GM20000 (cell line): ENCODE results near the gene SPATA46.

Experiments used
- DNase-seq: peaks from one replicate; pipeline ENCODE4 v3.0.0; 2012; ENCODE audit warnings: low spot score
- TF ChIP-seq, protein P1 (sequence below): IDR thresholded peaks from 2 replicates; pipeline ENCODE4 v1.5.1; 2012; ENCODE audit warnings: mild to moderate bottlenecking, control low read depth; ENCODE audit errors: extremely low read depth, missing control alignments

Gene SPATA46

DNA sequence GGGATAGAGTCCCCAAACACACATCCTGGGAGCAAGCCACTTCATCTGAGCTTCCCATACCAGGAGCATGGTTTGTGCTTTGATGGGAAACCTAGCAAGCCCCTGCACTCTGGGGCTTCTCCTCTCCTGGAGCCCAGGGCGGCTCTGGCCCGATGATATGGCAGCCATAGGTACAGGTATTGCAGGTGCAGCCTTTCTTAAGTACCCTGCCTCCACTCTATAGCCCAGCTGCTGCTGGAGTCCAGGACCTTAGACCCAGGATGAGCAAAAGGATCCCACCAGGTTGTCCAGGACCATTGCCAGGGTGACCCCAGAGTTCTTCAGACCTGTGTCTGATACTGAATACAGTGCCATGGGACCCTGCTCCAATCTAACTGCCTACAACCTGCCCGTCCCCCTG, 9.0 kb upstream of the SPATA46 start:
- no peak for DNase-seq
- TF ChIP-seq, protein P1, sequence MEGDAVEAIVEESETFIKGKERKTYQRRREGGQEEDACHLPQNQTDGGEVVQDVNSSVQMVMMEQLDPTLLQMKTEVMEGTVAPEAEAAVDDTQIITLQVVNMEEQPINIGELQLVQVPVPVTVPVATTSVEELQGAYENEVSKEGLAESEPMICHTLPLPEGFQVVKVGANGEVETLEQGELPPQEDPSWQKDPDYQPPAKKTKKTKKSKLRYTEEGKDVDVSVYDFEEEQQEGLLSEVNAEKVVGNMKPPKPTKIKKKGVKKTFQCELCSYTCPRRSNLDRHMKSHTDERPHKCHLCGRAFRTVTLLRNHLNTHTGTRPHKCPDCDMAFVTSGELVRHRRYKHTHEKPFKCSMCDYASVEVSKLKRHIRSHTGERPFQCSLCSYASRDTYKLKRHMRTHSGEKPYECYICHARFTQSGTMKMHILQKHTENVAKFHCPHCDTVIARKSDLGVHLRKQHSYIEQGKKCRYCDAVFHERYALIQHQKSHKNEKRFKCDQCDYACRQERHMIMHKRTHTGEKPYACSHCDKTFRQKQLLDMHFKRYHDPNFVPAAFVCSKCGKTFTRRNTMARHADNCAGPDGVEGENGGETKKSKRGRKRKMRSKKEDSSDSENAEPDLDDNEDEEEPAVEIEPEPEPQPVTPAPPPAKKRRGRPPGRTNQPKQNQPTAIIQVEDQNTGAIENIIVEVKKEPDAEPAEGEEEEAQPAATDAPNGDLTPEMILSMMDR: no peak

DNA sequence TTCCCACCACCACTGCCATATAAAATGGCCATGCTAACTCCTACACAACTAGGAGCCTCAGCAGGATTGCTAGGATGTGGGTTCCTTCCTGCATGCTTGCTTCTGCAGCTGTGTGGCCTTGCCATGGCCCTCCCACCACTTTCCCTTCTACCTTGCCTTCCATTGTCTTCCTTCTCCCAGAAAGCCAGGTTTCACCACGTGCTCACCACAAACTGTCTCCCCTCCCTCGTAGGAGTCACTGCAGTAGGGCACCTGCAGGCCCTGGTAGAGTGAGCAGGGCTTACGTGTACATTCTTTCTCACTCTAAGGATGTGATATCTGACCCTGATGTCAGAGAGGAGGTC, 8.6 kb upstream of the SPATA46 start:
- DNase-seq: no peak
- TF ChIP-seq, protein P1: no peak

DNA sequence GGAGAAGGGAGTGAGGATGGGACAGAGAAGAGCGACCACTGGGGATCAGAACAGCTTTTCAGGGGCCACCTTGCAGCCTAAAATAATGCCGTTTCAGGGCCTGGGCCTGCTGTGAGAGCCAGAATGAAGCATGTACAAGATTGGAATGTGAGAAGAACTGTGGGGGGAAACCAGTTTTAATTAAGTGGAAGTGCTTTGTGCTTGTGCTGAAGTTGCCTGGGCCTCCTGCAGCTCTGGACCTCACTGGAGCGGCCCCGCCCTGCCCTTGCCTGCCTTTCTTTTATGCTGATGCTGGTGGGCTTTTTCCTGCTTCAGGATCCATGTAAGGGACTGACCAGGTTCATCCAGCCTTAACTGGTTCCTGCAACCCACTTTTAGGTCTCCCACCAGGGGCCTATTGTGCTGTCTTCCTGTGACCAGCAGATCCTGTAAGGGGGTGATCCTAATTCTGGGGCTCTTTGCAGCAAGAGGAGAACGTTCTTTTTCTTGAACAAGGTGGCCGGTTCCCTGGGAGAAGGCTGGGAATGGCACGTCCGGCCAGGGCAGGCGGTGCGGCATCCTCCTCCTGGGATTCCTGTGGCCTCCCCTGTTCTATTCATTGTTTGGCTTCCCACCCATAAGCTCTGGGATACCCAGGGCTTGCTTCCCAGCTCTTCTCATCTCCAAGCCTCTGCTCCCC, 8.1 kb upstream of the SPATA46 start:
- TF ChIP-seq, protein P1: no peak
- DNase-seq: no peak

DNA sequence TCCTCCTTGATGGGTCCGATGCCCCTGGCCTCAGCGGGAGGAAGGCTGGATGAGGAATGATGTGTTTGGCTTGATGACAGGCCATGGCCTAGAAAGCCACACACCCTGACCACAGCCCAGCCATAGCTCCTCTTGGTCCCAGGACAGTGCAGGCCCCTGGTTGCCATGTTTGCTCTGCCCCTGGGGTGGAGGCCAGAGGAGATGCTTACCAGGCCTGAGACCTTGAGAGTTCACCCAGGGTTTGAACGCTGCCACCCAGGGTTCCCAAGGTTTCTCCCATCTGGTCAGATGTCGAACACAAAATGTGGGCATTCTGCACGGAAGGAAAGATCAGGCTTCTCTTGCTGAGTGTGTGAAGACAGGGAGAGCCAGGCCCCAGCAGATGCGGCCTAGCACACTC, 7.5 kb upstream of the SPATA46 start:
- TF ChIP-seq, protein P1: no peak
- no peak for DNase-seq

DNA sequence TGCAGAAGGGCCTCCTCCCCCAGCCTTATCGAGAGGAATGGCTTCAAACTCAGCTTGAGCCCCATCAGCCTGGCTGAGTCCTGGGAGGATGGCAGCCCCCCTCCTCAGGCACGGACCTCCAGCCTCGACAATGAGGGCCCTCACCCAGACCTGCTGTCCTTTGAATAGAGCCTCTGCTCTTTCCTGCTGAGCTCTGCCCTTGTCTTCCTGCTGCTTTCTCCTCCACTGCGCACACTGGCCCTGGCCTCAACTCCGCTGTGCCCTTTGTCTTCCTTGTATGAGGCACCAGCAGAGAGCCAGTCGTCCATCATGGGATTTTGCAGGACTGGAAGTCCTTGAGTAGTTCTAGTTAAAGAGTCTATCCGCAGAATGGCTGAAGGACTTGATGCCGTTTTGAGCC, 6.9 kb upstream of the SPATA46 start:
- TF ChIP-seq, protein P1: no peak
- DNase-seq: no peak

DNA sequence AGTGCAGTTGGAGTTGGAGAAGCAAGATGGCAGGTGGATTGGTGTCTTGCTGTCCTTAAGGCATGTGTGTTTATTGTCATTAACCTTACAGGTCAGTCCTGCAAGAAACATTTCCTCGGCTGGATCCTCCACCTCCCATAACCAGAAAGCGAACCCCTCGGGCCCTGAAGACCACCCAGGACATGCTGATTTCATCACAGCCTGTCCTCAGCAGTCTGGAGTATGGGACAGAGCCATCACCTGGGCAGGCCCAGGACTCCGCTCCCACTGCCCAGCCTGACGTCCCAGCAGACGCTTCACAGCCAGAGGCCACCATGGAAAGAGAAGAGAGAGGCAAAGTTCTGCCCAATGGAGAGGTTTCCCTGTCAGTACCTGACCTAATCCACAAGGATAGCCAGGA, 6.4 kb upstream of the SPATA46 start:
- DNase-seq: no peak
- TF ChIP-seq, protein P1: no peak

DNA sequence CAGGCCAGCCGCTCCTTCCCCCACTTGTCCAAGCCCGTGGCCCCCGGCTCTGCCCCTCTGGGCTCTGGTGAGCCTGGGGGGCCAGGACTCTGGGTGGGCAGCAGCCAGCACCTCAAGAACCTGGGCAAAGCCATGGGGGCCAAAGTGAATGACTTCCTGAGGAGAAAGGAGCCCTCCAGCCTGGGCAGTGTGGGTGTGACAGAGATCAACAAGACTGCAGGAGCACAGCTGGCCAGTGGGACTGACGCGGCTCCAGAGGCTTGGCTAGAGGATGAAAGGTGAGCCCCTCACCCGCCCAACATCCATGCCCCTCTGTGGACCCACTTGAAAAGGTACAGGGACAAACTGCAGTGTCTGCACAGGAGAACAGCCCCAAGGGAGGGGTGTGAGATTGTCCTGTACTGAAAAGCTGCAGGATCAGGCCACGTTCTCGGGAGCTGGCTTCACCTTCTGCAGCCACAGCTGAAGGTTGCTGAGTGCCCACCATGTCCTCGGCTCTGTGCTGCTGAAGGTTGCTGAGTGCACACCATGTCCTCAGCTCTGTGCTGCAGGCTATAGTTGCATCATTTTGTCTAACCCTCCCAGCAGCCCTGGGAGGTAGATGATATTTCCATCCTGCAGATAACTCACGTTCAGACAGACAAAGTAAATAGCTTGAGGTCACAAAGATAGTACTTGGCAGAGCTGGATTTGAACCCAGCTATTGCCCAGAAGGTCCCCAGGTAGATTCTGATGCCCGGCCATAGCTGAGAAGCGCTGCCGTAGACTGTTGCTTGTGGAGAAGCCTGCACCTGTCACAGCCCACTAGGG, 5.5 kb upstream of the SPATA46 start:
- no peak for DNase-seq
- TF ChIP-seq, protein P1: no peak
